Pancreas (tissue), 10 donors: Measurements from ENCODE around the gene TNFSF8. TPM values are rescaled to one million over a fixed set of nuclear protein-coding genes. Genes with fewer than 3 reads are reported as not detected.

Experiments
- ATAC-seq, 4 donors: fragments of 200-7000 bp; cut with Tn5 transposase; one replicate each; pipeline versions ENCODE4 v1.8.0 to v1.9.1; 2020; ENCODE audit warnings: mild to moderate bottlenecking in 4 of 4, moderate library complexity in 4 of 4
- DNase-seq, 6 donors: peaks; one replicate each; pipeline ENCODE4 v3.0.0-alpha.2; 2020
- FAIRE-seq: peaks from 2 replicates; lab custom pipeline; 2012; peaks lifted over from hg19 to GRCh38; lab: Jason Lieb, UNC
- H3K27ac ChIP-seq, 4 donors: fragments of 200-600 bp; sonication (generic); 1 replicate in 3 of 4; 2 replicates in 1 of 4; pipeline versions ENCODE4 v1.5.0 to v1.8.0; 2020
- H3K27me3 ChIP-seq, 4 donors: fragments of 200-600 bp; one replicate each; pipeline ENCODE4 v1.8.0; 2021
- H3K36me3 ChIP-seq, 3 donors: fragments of 200-600 bp; sonication (generic) in 1 of 3; one replicate each; pipeline versions ENCODE4 v1.5.0 to v1.8.0; 2020 to 2021
- H3K4me1 ChIP-seq, 3 donors: fragments of 200-600 bp; one replicate each; pipeline ENCODE4 v1.8.0; 2021
- H3K4me3 ChIP-seq, 4 donors: fragments of 200-600 bp; sonication (generic) in 2 of 4; one replicate each; pipeline versions ENCODE4 v1.5.0 to v1.8.0; 2020 to 2021
- H3K9me3 ChIP-seq, 4 donors: fragments of 200-600 bp; one replicate each; pipeline ENCODE4 v1.8.0; 2021
- CTCF ChIP-seq, 4 donors: fragments of 200-600 bp; sonication (generic) in 3 of 4; IDR thresholded peaks; one replicate each; pipeline versions ENCODE4 v1.5.0 to v1.8.0; 2021; ENCODE audit warnings: antibody characterized with exemption in 4 of 4
- WGBS, 2 donors: extraction: QIAGEN DNeasy Blood & Tissue Kit; methylation state at CpG; one replicate each; pipeline ENCODE4 v1.1.7; 2013; 5-methylcytosine and 5-hydroxymethylcytosine counted together
- intact Hi-C, 3 donors: fragments of 100-400 bp; cut with DNase I; formaldehyde crosslinking; loops; one replicate each; pipeline versions ENCODE4 v1.11.1 to v1.14.2; 2022
- polyA plus RNA-seq, 2 donors: library from polyadenylated mRNA; stranded (reverse); fragments of 200-250 nt; gene quantifications; one replicate each; pipeline ENCODE4 v1.2.3, GENCODE V29; 2013
- total RNA-seq, 6 donors: library from RNA; stranded (reverse); fragmentation: NEBNext Ultra II Directional in 4 of 6; extraction: Animal tissue kit (Norgen Biotek cat#: 25700) in 4 of 6; gene quantifications; one replicate each; pipeline versions ENCODE4 v1.2.1 to v1.2.4, GENCODE V29; 2021 to 2023
- donor health status: healthy with polysubstance abuse.
- donor health status: DM: no; HTN: no; CAD: no; lungs with moderate emphysema.
- donor health status: DM: no; HTN: no; CAD: no.
- donor health status: control.
- donor health status: control.
- donor health status: Bipolar disorder and iron deficiency.
- donor health status: DM: yes; HTN: yes; CAD: no.
- donor health status: DM: no; HTN: no; CAD: no.
- donor health status: DM: no; HTN: no; CAD: no.
- donor health status: DM: yes; HTN: yes; CAD: no.

Gene TNFSF8
- total and polyA plus RNA-seq, 8 donors: 0.05 to 1.0 (median 0.31) TPM

GRCh38 chr9:114884787-114885452 is 45.5 kb downstream of the TNFSF8 start:
- intact Hi-C loops: no loop called here
- FAIRE-seq (no peak), ATAC-seq (peak in 3 of 4 donors; percentile 58 to 72 (median 71)), DNase-seq (peak in 1 of 6 donors; percentile 34)
- no peak for TF ChIP-seq CTCF (IDR thresholded peaks at IDR 0.05)
- Histone ChIP-seq H3K9me3 (no peaks in the 10 kb centered on the region), H3K36me3 (no peaks in the 10 kb centered on the region), H3K27me3 (no peaks in the 10 kb centered on the region), H3K27ac (peak overlapping the region in 2 of 4 donors; percentile 6 to 34), H3K4me3 (no peak overlapping the region), H3K4me1 (no peaks in the 10 kb centered on the region)
- WGBS, 2 donors: 36 to 41% methylated on average over 8 of the region's 8 CpGs

GRCh38 chr9:114883709-114884108 is 46.7 kb downstream of the TNFSF8 start:
- no peak for DNase-seq
- Histone ChIP-seq H3K27me3 (no peaks in the 10 kb centered on the region), H3K4me3 (no peak overlapping the region), H3K4me1 (no peaks in the 10 kb centered on the region), H3K9me3 (no peaks in the 10 kb centered on the region), H3K36me3 (no peaks in the 10 kb centered on the region), H3K27ac (no peak overlapping the region)
- ATAC-seq: no peak
- FAIRE-seq: no peak
- 55 to 61% methylated on average over 1 of the region's 1 CpG for WGBS, 2 donors
- intact Hi-C loops: no loop called here
- no peak for TF ChIP-seq CTCF (IDR thresholded peaks at IDR 0.05)

GRCh38 chr9:114880291-114880745 is 50.1 kb downstream of the TNFSF8 start:
- no peak overlapping the region for H3K4me3 ChIP-seq
- H3K9me3 ChIP-seq: no peaks in the 10 kb centered on the region
- no peak for TF ChIP-seq CTCF (IDR thresholded peaks at IDR 0.05)
- 50 to 70% methylated on average over 1 of the region's 1 CpG for WGBS, 2 donors
- intact Hi-C loops: no loop called here
- no peaks in the 10 kb centered on the region for H3K27me3 ChIP-seq
- FAIRE-seq (no peak), DNase-seq (no peak), ATAC-seq (peak in 1 of 4 donors; percentile 27)
- H3K27ac ChIP-seq: no peak overlapping the region
- no peaks in the 10 kb centered on the region for H3K36me3 ChIP-seq
- no peaks in the 10 kb centered on the region for H3K4me1 ChIP-seq

- no peaks in the 10 kb centered on the region for H3K27me3 ChIP-seq
- ATAC-seq: no peak
- no peaks in the 10 kb centered on the region for H3K4me1 ChIP-seq
- no peak for TF ChIP-seq CTCF (IDR thresholded peaks at IDR 0.05)
- H3K27ac ChIP-seq: no peak overlapping the region
- H3K4me3 ChIP-seq: no peak overlapping the region
- H3K36me3 ChIP-seq: no peaks in the 10 kb centered on the region
- DNase-seq: no peak
- no peaks in the 10 kb centered on the region for H3K9me3 ChIP-seq
- 76 to 77% methylated on average over 4 of the region's 4 CpGs for WGBS, 2 donors
- no peak for FAIRE-seq
- intact Hi-C loops: no loop called here
Observed at GRCh38 chr9:114878879-114879564, 51.4 kb downstream of the TNFSF8 start.

GRCh38 chr9:114869845-114870244 is 60.5 kb downstream of the TNFSF8 start:
- intact Hi-C loops: no loop called here
- ATAC-seq: no peak
- Histone ChIP-seq H3K27me3 (no peaks in the 10 kb centered on the region), H3K27ac (no peak overlapping the region), H3K9me3 (no peaks in the 10 kb centered on the region), H3K4me1 (no peaks in the 10 kb centered on the region), H3K36me3 (no peaks in the 10 kb centered on the region), H3K4me3 (no peak overlapping the region)
- no peak for TF ChIP-seq CTCF (IDR thresholded peaks at IDR 0.05)
- DNase-seq: no peak
- 57 to 61% methylated on average over 3 of the region's 3 CpGs for WGBS, 2 donors
- FAIRE-seq: no peak
